Muscle of leg (tissue), 16 donors: ENCODE results near the gene CALR. TPM values are rescaled to one million over a fixed set of nuclear protein-coding genes. Genes with fewer than 3 reads are reported as not detected.
"Not testable (repeated sequence)": the region's sequence is repeated elsewhere in the genome, so short reads cannot be mapped to it uniquely, and the experiment has no call there.

Source experiments
- DNase-seq: peaks from one replicate; pipeline ENCODE4 v3.0.0; 2013
- H3K27ac ChIP-seq: one replicate; pipeline ENCODE4 v1.5.1; 2013; ENCODE audit warnings: mild to moderate bottlenecking, low read length, control low read depth
- H3K27me3 ChIP-seq: one replicate; pipeline ENCODE4 v1.6.1; 2013; ENCODE audit warnings: low read length; ENCODE audit not compliant: control insufficient read depth, insufficient read depth
- H3K36me3 ChIP-seq: one replicate; pipeline ENCODE4 v1.6.1; 2013; ENCODE audit warnings: low read length; ENCODE audit not compliant: control insufficient read depth, insufficient read depth
- H3K4me1 ChIP-seq: one replicate; pipeline ENCODE4 v1.6.1; 2013; ENCODE audit warnings: low read length; ENCODE audit not compliant: control insufficient read depth, insufficient read depth
- H3K4me3 ChIP-seq: one replicate; pipeline ENCODE4 v1.5.1; 2013; ENCODE audit warnings: low read length, control low read depth
- H3K9me3 ChIP-seq: replicated peaks from 2 replicates; pipeline ENCODE4 v1.6.1; 2013; ENCODE audit warnings: low read depth, low read length; ENCODE audit not compliant: control insufficient read depth
- WGBS: methylation state at CpG from one replicate; pipeline ENCODE4 v1.1.5; 2013; ENCODE audit warnings: missing lambda C conversion rate; ENCODE audit not compliant: insufficient coverage; 5-methylcytosine and 5-hydroxymethylcytosine counted together
- long read RNA-seq, 11 donors: transcript quantifications; one replicate each; lab custom pipeline, GENCODE V29; 2026
- polyA plus RNA-seq, 8 donors: library from polyadenylated mRNA; unstranded; fragments of 120-200 nt; gene quantifications; one replicate each; pipeline versions ENCODE4 v1.2.1 to v1.2.3, GENCODE V29; 2013; ENCODE audit warnings: inconsistent platforms in 1 of 8, low replicate concordance in 1 of 8; ENCODE audit not compliant: insufficient read length in 8 of 8, insufficient read depth in 1 of 8
- total RNA-seq: library from RNA; stranded (reverse); fragments of 120-200 nt; gene quantifications from one replicate; pipeline ENCODE4 v1.2.4, GENCODE V29; 2013

The CALR gene
- total RNA-seq: 401 TPM
- polyA plus RNA-seq: 100 to 1,000 TPM; 380 to 643 (median 446) TPM
- long read RNA-seq, donor 1, transcript CALR-201 (9 exons, 1,903 nt): major isoform, 43 of 76 reads
- long read RNA-seq, donor 1, partial matches to known transcripts: 28 of 76 reads
- long read RNA-seq, donor 1, other reads (novel, unspliced or antisense): 0 of 76 reads
- long read RNA-seq, donor 2, transcript CALR-201 (9 exons, 1,903 nt): major isoform, 6 of 6 reads
- long read RNA-seq, donor 2, partial matches to known transcripts: 0 of 6 reads
- long read RNA-seq, donor 2, other reads (novel, unspliced or antisense): 0 of 6 reads
- long read RNA-seq, donor 3, transcript CALR-201 (9 exons, 1,903 nt): major isoform, 98 of 169 reads
- long read RNA-seq, donor 3, partial matches to known transcripts: 63 of 169 reads
- long read RNA-seq, donor 3, other reads (novel, unspliced or antisense): 5 of 169 reads
- long read RNA-seq, donor 4, transcript CALR-201 (9 exons, 1,903 nt): major isoform, 54 of 277 reads
- long read RNA-seq, donor 4, partial matches to known transcripts: 220 of 277 reads
- long read RNA-seq, donor 4, other reads (novel, unspliced or antisense): 0 of 277 reads
- long read RNA-seq, donor 5, transcript CALR-201 (9 exons, 1,903 nt): major isoform, 243 of 638 reads
- long read RNA-seq, donor 5, transcript CALR-207 (4 exons, 781 nt): minor isoform, 7 of 638 reads
- long read RNA-seq, donor 5, transcript CALR-203 (2 exons, 667 nt): minor isoform, 5 of 638 reads
- long read RNA-seq, donor 5, partial matches to known transcripts: 366 of 638 reads
- long read RNA-seq, donor 5, other reads (novel, unspliced or antisense): 16 of 638 reads
- long read RNA-seq, donor 6, transcript CALR-201 (9 exons, 1,903 nt): major isoform, 142 of 929 reads
- long read RNA-seq, donor 6, partial matches to known transcripts: 781 of 929 reads
- long read RNA-seq, donor 6, other reads (novel, unspliced or antisense): 0 of 929 reads
- long read RNA-seq, donor 7, transcript CALR-201 (9 exons, 1,903 nt): major isoform, 136 of 414 reads
- long read RNA-seq, donor 7, transcript CALR-207 (4 exons, 781 nt): minor isoform, 6 of 414 reads
- long read RNA-seq, donor 7, partial matches to known transcripts: 260 of 414 reads
- long read RNA-seq, donor 7, other reads (novel, unspliced or antisense): 8 of 414 reads
- long read RNA-seq, donor 8, transcript CALR-201 (9 exons, 1,903 nt): major isoform, 38 of 131 reads
- long read RNA-seq, donor 8, partial matches to known transcripts: 89 of 131 reads
- long read RNA-seq, donor 8, other reads (novel, unspliced or antisense): 0 of 131 reads
- long read RNA-seq, donor 9, transcript CALR-201 (9 exons, 1,903 nt): major isoform, 57 of 249 reads
- long read RNA-seq, donor 9, partial matches to known transcripts: 184 of 249 reads
- long read RNA-seq, donor 9, other reads (novel, unspliced or antisense): 0 of 249 reads
- long read RNA-seq, donor 10, transcript CALR-201 (9 exons, 1,903 nt): major isoform, 77 of 207 reads
- long read RNA-seq, donor 10, partial matches to known transcripts: 125 of 207 reads
- long read RNA-seq, donor 10, other reads (novel, unspliced or antisense): 0 of 207 reads
- long read RNA-seq, donor 11, transcript CALR-201 (9 exons, 1,903 nt): major isoform, 95 of 608 reads
- long read RNA-seq, donor 11, partial matches to known transcripts: 504 of 608 reads
- long read RNA-seq, donor 11, other reads (novel, unspliced or antisense): 6 of 608 reads

DNA sequence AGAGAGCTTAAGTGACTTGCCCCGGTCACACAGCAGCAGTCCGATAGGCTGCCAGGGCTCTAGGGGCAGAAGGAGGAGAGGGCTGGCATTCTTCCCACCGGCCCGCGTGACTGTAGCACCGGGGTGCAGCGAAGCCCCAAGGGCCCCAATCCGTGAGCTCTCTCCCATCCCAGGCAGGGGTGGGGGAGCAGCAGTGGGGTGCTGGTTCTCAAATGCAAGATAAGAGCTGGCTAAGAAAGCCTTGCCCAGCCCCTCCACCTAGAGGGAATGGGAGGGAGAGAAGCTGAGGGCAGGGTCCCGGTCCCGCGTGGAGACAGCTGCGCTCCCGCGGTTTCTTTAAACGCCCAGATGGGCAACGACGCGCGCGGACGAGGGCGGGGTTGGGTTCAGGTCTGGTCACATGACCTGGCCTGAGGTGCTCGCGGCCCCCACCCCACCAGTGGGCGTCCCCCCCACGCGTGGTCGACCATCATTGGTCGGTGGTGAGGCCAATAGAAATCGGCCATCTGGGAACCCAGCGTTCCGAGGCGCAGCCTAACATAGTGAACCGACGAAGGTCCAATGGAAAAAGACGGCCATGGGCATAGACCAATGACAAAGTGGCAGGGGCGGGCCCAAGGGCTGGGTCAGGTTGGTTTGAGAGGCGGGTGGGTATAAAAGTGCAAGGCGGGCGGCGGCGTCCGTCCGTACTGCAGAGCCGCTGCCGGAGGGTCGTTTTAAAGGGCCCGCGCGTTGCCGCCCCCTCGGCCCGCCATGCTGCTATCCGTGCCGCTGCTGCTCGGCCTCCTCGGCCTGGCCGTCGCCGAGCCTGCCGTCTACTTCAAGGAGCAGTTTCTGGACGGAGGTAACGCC is at the start of gene CALR:
Gene CALR (plus strand): TSS at position 683 of the 852 bp plus-strand sequence. CDS start 71 bp downstream, at position 754.
- Histone ChIP-seq H3K4me3 (peak within 1 kb of the TSS; percentile 99), H3K36me3 (peaks cover 38% of the 10 kb centered on the region), H3K4me1 (peaks cover 35% of the 10 kb centered on the region), H3K27ac (peak within 1 kb of the TSS; percentile 83), H3K9me3 (no peaks in the 10 kb centered on the region), H3K27me3 (no peaks in the 10 kb centered on the region)
- DNase-seq: peak; percentile 100
- WGBS: under 1% methylated on average over 56 of the region's 63 CpGs

DNA sequence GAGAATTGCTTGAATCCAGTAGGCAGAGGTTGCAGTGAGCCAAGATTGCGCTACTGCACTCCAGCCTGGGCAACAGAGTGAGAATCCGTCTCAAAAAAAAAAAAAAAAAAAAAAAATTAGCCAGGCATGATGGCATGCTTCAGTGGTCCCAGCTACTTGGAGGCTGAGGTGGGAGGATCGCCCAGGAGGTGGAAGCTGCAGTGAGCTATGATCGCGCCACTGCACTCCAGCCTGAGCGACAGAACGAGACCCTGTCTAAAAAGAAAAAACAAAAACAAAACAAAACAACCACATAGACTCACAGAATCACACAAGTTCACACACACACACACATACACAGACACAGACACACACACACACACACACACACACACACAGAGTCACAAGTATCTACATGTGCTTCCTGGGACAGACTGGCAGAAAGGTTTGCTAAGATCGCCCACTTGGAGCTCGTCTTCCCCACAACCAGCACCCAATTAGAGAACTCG is 48.1 kb upstream of the CALR start:
- Histone ChIP-seq H3K36me3 (peaks cover 23% of the 10 kb centered on the region), H3K27me3 (peaks cover 22% of the 10 kb centered on the region), H3K27ac (peak overlapping the region; percentile 65), H3K4me3 (peak overlapping the region; percentile 22), H3K4me1 (peaks cover 18% of the 10 kb centered on the region)
- DNase-seq, H3K9me3 ChIP-seq: not testable (repeated sequence)
- 25% methylated on average over 4 of the region's 10 CpGs for WGBS

GRCh38 chr19:12890787-12891552 is 47.4 kb upstream of the CALR start, which contains the start of gene GCDH:
TSS of gene GCDH (plus strand) at chr19:12891160. CDS start at chr19:12891305, 145 bp downstream.
- Histone ChIP-seq H3K27ac (peak within 1 kb of the TSS; percentile 78), H3K4me1 (peaks cover 14% of the 10 kb centered on the region)
- WGBS: under 1% methylated on average over 41 of the region's 49 CpGs

GRCh38 chr19:12891553-12892021 is 46.8 kb upstream of the CALR start:
- Histone ChIP-seq H3K36me3 (peaks cover 32% of the 10 kb centered on the region), H3K4me3 (peak overlapping the region; percentile 89), H3K27ac (peak overlapping the region; percentile 78), H3K9me3 (no peaks in the 10 kb centered on the region), H3K27me3 (peaks cover 10% of the 10 kb centered on the region), H3K4me1 (peaks cover 18% of the 10 kb centered on the region)
- no peak for DNase-seq
- 6% methylated on average over 17 of the region's 26 CpGs for WGBS

More at GRCh38 chr19:12890787-12891552, 47.4 kb upstream of the CALR start, which contains the start of gene GCDH:
- peak within 1 kb of the TSS; percentile 89 for H3K4me3 ChIP-seq
- no peaks in the 10 kb centered on the region for H3K9me3 ChIP-seq
- peaks cover 16% of the 10 kb centered on the region for H3K27me3 ChIP-seq
- DNase-seq: peak; percentile 100
- H3K36me3 ChIP-seq: peaks cover 26% of the 10 kb centered on the region

DNA sequence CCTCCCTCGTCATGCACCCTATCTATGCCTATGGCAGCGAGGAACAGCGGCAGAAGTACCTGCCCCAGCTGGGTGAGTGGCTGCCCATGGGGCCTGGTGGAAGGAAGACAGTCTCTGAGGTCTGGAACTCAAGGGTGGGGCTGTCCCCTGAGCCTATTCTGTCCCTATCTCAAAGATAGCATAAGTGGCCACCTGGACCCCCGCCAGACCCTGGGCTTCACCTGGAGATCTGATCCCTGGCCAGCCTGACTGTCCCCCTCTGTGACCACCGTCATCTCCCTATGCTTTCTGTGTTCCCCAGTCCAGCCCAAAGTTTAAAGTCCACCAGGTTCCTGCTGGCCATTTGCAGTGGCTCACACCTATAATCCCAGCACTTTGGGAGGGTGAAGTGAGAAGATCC is 44.8 kb upstream of the CALR start:
- WGBS: 95% methylated on average over 4 of the region's 5 CpGs
- H3K4me1 ChIP-seq: peaks cover 27% of the 10 kb centered on the region
- DNase-seq: no peak
- H3K9me3 ChIP-seq: no peaks in the 10 kb centered on the region
- peaks cover 47% of the 10 kb centered on the region for H3K36me3 ChIP-seq
- no peak overlapping the region for H3K27ac ChIP-seq
- no peak overlapping the region for H3K4me3 ChIP-seq
- no peaks in the 10 kb centered on the region for H3K27me3 ChIP-seq

- Histone ChIP-seq H3K9me3 (no peaks in the 10 kb centered on the region), H3K4me3 (no peak overlapping the region), H3K36me3 (peaks cover 53% of the 10 kb centered on the region), H3K27ac (peak overlapping the region; percentile 64), H3K4me1 (peaks cover 21% of the 10 kb centered on the region), H3K27me3 (no peaks in the 10 kb centered on the region)
- 93% methylated on average over 16 of the region's 17 CpGs for WGBS
- DNase-seq: no peak
These were observed 41.9 kb upstream of the CALR start for GRCh38 chr19:12896460-12896859.

GRCh38 chr19:12899891-12900518 is 38.4 kb upstream of the CALR start:
- DNase-seq: no peak
- Histone ChIP-seq H3K27me3 (no peaks in the 10 kb centered on the region), H3K27ac (no peak overlapping the region), H3K36me3 (peaks cover 30% of the 10 kb centered on the region), H3K4me1 (peaks cover 14% of the 10 kb centered on the region), H3K9me3 (no peaks in the 10 kb centered on the region), H3K4me3 (no peak overlapping the region)
- WGBS: 82% methylated on average over 9 of the region's 10 CpGs
